Activated CD8-positive, alpha-beta memory T cell treated with anti-CD3 and anti-CD28 coated beads for 4 hours (primary cell): ENCODE measurements around the gene ADAMTS17.

Experiments
- DNase-seq, 2 donors: peaks; one replicate each; pipeline ENCODE4 v3.0.0-alpha.2; 2020; ENCODE audit warnings: low read depth in 2 of 2

ADAMTS17 gene

DNA sequence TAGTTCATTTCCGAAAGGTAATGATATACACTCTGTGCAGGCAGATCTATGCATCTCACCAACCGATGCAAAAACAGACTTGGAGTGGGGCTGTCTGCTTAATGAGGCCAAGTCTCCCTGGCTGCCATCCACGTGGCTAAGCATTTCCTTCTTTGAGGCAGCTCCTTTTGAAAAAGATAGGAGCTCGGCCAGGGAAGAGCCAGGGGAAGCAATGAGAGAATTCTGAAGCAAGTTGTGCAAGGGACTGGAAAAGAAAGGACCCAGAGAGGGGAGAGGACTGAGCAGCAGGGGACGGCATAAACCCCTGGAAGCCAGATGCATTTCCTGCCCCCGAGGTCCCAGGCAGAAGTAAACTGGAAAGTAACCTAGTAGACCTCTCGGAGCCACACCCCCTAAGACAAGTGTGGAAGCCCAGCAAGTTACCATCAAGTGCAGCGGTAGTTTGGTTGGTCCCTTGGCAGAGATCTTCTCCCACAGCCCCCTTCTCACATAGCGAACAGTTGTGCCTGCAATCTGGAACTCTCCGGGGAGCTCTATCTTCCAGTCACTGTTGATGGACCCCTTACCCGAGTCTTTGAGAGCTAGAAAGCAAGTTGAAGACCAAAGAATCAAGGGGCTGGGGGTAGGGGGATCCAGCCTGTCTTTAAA lies 288.2 kb downstream of the ADAMTS17 start:
- no peak for DNase-seq

DNA sequence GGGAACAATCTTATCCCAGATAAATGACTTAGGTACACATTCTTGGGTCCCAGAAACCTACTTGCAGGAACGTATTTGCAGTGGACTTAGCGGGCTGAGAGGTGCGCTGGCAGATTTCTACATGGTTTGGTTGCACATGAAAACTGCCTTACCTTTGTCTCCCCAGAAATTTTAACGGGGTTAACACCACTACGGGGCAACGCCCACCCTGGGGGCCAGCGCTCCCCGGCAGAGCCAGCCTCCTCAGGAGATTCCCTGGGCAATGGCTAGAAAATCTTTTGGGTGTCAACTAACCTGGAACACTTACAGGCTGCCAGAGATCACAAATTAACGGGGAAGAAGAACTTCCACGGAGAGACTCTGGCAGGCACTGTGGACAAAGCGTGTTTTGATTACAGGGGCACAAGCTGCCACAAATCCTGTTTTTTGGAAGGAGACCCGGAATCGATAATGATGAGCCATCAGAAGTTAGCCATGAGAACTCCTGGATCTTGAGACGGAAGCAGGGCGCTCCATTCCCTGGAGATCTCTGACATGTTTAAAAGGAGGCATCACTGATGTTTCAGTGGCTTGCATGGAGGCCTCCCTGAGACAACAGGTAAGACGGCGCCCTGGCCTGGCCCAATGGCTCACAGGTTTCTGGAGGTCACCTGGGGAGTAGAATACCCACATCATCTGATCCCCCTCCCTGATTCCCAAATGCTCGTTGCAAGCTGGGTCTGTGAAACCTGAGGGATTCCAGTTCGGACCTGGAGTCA lies 288.9 kb downstream of the ADAMTS17 start:
- DNase-seq = no peak

DNA sequence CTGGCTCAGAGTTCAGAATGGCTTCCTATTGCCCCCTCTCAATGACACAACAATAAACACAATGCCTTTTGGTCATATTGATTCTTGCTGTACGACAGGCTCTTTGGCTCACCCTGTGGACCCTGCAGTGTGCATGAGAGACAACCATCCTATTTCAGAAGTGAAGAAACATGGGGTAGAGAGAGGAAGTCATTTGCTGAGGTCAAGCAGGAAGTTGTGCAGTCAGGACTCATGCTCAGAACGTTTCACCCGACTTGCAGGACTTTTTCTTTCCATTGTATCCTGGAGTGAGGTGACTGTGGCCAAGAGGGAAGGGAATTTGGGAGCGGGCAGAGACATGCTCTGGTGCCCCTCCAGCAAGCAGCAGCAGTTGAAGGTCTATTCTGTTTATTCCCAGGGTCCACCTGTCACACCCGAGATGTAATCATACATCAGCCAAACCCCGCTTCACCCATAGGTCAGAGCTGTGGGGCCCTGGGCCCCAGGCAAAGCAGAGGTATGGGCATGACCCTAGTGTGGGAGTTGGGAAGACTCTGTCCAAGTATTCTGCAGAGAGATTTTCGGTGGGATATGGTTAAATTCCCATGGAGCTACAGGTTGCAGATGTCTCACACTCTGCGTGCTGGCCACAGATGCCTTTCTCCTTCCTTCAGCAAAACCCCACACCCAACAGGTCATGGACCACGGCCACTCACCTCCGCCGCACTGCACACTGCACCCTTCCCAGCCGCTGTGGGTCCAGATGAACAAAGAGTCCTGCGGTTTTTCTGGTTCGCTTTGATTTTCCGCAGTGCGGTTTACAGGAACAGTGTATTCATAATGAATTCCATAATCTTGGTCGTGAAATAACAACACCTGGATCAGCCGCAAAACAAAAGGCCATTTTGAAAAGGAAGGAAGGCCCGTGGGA lies 290.6 kb downstream of the ADAMTS17 start:
- no peak for DNase-seq

DNA sequence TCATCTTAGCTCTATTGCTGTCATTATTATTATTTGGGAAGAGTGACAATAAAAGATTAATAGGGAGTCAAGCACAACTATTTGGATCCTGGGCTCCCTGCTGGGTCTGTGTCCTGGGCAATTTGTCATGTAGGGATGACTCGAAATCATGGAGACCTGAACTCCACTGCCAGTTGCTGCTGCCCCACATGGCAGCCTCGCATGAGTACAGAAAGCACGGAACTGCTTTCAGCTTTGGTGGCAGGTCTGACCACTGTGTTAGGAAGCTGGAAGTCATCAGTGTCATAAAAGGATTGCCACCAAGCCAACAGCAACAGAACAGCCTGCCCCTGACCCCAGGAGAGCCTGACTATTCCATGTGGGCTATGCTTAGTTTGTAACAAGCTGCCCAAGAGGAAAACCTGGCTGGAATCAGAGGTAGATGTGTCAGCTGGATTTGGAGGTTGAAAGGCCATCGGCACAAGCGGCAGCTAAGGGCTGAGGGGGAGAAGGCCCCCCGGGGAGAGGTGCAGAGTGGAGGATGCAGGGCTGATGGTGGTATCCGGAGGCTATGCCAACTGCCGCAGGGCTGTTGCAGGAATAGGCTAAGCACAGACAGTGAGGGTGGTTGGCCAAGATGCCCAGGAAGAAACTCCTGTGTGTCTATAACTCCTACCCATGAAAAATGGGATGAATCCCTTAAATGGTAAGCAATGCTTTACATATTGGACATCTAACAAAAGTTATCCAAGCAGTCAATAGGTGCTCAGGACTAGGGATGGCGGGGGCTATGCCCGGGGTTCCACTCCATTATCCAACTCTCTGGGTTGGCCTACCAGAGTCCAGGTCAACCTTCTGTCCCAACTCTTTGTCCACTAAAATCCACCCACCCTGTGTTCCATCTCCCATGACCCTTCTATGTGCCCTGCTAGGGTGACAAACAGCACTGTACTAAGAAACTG lies 291.6 kb downstream of the ADAMTS17 start:
- DNase-seq = no peak

DNA sequence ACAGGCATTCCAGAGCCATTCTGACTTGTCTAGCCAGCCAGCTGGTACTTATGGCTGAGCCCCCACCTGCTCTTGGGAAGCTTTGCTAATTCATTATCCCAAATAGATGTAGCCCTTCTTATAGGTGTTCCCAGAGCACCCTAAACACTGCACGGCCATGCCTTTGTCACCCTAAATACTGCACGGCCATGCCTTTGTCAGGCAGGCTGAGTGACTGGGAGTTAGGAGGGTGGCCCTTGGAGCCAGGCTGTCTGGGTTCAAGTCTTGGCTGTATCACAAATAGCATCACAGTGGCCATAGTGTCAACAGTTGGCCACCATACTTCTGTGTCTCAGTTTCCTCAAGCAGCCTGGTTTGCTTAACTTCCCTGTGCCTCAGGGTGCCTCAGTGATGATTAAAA lies 292.3 kb downstream of the ADAMTS17 start:
- DNase-seq = no peak

DNA sequence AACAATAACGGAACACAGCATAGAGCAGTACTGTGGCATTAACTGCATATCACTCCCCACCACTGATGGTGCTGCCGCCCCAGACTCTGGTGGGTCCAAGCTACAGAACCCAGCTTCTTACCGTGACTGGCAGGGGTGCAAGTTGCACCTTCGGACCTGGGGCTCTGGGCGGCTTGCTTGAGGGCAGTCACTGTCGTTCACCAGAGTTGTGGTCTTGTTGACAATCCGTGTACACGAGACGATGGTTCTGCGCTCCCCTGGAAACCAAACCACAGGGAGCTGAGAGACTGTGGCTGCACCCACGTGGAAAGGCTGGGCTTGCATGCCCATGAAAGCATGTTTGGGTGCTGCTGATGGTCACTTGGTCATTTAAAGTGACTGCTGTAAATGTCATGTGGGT lies 293.0 kb downstream of the ADAMTS17 start:
- no peak for DNase-seq

DNA sequence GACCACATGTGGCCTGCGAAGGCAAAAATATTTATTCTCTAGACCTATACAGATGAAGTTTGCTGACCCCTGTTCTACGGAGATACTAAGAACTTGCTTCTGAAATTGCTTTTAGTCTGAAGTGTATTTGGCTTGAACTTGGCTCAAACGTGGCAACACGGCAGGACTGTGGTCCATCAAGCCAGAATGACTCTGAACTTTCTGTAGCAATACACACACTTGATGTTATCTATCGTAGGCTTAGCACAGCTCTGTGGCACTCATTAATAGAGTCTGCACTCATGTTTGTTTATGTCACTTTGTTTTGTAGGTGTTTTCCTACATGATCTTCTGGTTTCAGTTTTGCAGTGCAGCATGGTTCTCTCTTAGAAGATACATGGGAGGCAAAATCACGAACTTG lies 298.1 kb downstream of the ADAMTS17 start:
- DNase-seq = no peak

DNA sequence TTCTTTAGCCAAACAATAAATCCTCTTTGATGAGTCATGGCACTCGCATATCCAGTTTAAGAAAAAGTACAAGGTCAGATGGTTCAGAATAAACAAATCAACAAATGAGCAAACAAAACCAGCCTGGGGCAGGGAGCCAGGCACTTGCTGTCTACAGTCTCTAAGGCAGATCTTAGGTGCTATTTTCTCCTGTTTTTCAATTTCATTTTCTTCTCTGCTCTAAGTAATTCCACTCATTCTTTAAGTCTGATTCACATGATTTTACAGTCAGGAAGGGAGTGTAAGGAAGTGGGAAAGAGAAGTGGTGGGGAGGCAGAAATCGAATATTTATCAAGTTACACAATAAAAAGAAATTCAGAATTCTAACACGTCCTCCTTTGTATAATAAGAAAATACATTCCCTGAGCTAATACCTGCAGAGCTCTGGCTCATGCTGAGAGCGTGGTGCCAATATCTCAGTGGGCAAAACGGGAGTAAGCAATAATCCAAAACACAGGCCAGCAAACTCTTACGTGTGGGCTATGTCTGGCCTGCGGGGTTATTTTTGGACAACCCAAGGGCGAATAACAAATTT lies 298.6 kb downstream of the ADAMTS17 start:
- DNase-seq = no peak

DNA sequence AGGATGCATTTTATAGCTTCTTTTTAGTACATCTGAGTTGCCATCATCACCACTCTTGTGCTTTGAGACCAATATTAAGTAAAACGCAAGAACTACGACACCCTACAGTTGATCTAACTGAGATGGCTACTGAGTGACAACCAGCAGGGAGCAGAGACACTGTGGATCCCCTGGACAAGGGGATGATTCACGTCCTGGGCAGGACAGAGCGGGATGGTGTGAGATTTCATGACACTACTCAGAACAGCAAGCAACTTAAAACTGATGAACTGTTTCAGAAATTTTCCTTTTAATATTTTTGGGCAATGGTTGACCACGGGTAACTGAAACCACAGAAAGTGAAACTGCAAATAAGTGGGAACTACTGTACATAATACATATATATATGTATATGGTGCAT lies 299.2 kb downstream of the ADAMTS17 start:
- DNase-seq = no peak

DNA sequence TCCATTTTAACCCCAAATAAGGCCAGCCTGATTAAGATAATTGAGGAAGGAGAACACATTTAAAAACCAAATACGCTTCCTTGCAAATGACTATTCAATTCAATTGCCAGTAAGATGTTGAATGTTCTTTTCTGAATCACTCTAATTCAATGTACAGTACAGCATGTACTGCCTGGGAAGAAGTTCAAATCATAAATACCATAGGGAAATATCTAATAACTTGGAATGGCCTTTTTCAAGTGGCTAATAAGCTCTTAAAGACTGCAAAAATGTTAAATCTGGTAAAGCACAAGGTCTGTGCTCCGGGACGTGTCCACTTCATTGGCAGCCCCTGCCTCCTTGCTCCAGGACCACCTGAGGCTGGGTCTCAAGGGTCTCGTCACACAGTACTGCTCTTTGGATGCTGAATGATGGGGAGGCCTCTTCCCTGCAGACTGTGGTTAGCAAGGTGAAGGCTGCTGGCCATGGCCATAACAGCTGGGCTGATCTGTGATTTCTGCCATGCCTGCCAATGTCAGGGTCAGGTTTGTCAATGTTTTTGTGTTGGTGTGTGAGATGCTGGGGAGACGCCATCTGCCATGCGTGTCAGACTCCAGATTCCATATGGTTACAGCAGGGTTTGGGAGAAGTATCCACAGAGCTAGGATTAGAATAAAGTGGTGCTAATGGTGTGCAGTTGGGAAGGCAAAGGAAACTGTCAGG lies 300.5 kb downstream of the ADAMTS17 start:
- no peak for DNase-seq

DNA sequence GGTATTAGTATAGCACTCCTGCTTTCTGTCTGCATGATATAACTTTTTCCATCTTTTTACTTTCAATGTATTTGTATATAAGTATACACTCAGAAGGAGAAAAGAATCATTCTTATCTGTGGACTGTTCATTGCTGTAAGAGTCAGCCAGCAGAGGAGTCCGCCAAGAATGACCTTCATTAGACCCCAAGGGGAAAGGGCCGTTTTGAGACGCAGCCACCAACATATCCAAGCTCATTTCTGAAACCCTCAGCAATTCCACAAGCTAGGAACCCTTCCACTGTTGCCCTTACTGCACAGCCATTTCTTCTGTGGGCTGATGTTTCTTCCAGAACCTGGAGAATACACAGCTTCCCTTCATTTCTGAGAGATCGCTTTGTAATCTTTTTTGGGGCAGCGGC lies 301.8 kb downstream of the ADAMTS17 start:
- no peak for DNase-seq

DNA sequence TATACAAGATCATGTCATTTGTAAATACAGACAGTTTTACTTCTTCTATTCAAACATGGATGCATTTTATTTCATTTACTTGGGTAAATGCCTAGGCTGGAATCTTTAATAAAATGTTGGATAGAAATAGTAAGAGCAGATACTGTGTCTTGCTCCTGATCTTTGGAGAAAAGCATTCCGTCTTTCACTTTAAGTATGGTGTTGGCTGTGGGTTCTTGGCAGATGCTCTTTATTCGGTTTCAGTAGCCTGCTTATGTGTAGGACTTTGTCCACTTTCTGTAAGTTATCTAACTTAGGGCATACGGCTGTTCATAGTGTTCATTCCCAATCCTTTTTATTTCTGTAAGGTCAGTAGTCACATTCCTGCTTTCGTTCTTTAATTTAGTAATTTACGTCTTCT lies 303.0 kb downstream of the ADAMTS17 start:
- no peak for DNase-seq

DNA sequence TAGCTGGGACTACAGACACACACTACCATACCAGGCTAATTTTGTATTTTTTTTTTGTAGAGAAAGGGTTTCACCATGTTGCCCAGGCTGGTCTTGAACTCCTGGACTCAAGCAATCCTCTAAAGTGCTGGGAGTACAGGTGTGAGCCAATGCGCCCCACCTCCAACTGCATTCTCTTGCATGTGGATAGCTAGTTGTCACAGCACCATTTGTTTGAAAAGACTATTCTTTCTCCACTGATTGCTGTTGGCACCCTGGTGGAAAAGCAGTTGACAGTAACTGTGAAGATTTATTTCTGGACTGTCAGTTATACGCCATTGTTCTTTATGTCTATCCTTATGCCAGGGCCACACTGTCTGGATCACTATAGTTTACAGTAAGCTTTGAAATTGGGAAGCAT lies 303.9 kb downstream of the ADAMTS17 start:
- DNase-seq = no peak

DNA sequence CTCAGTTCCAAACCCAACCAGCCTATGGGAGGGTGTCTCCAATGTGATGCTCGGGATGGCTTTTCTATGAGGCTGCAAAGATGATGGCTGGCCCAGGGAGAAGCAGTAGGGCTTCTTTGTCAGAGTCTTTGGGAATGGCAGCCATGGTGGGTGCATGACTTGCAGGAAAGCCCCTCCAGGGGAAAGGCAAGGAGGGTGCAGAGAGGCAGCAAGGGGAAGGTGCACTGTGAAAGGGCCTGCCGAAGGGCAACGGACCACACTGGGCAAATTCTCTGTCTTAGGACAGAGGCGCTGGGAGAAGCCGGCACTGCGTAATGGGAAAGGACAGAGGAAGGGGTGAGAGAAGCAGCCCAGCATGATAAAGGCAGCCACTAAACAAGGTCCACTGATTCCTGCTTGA lies 305.8 kb downstream of the ADAMTS17 start:
- no peak for DNase-seq

DNA sequence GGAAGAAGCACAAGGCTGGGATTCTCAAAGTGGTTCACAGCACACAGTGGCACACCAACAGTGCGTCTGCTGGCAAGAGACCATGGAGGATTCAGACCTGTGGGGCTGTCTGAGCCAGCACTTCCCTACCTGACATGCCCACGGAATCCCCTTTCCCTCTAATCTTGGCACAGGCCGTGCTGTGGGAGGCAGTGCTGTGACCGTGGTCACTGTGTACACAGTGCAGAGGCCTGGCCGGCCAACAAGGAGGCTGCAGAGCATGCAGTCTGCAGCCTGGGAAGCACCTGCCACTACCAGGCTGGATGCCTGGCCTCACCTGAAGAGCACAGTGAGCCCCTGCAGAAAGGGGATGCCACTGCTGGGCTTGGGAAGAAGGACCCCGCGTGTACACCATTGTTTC lies 307.6 kb downstream of the ADAMTS17 start:
- no peak for DNase-seq

DNA sequence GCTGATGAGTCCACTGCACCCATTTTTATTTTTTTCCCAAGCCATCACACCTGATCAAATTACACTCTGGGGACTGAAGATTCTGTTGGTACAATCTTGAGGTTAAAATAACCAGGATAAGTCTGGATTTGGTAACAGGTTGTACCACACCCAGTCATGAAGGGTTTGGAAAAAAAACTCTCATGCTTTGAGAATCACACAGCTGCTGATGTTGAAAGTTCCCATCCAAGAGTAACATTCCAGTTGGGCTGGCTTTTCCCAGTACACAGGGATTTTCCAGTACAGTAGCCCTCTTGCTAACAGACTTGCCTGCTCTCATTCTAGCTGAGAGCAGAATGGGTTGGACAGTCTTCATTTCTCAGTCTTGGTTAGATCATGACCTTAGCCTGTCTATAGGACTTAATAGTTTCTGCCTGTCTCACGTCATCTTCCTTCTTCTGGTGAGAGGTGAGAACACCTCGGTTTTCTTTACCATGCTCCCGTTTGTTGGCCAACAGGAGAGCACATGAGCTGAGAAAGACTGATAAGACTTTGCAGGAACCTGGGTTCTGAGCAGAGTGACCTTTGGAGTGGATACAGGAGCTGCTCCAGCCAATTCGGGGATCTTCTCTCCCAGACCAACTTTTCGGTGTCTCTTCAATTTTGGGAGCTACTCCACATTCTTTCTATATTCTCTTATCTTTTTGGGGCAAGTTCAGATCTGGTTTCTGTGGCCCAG lies 308.5 kb downstream of the ADAMTS17 start:
- no peak for DNase-seq

DNA sequence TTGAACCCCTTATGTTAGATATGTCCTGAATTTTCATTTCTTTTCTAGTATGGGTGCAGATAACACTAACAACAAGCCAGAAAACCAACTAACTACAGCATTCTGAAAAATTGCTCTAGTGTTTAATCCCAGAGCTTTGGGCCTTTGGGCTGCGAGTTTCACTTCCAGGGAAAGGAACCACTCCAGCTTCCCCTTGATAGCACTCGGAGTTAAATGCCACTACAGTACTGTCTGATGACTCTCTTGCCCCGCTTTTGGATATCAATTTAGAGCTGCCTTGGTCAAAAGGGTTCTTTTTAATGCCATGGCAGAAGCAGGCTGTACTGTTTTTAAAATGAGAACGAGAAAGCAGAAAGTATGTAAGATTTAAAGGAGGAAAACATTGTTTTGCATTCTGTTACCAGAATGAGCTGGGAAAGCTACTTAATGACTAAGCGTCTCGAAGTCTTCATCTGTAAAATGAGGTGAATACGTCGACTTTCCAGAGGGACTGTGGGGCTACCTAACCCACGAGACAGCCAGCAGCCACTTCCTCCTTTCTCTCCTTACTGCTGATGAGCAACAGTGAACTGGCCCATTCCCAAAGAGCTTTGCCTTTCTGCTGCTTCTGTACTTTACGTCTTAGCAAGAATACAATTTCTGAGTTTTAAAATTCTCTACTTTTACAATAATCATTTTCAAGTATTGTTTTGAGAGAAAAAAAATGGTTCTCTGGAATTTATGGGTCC lies 309.3 kb downstream of the ADAMTS17 start:
- DNase-seq = no peak

DNA sequence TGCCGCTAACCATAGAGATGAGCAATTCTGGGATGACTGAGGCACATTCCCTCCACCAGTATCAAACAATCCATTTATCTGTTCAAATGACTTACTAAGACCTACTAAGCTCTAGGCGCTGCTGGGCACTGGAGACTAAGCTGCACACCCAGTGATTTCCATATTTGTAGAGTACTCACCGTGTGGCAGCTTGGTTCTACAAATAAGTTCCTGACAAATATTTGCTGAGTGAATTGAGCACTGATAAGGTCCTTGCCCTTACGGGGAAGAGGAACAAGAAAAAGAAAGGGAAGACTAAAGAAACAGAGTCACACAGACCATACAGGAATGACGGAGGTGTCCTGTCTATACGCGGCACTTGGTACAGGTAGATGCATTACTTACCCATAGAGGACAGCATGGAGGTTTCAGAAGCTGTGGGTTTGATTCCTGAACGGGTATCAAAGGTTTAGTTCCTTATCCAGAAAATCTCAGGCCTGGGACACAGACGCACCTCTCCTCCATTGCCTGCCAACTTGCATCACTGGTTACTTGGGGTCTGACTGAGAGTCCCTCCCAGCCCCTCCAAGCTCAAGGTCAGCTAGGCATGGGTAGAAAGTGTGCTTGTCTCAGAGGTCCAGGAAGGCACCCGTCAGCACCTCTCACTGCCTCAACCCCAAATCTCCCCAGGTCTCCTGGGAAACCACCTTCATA lies 310.0 kb downstream of the ADAMTS17 start:
- no peak for DNase-seq
